HL-60/S4 (cell line): ENCODE measurements around the gene POGZ.

Source experiments
- in situ Hi-C: fragments of 300-500 bp; cut with MboI; formaldehyde crosslinking; loops from 2 replicates; pipeline ENCODE4 v1.14.3; 2022; ENCODE audit warnings: low sequenced_read_pairs

Gene POGZ

GRCh38 chr1:151384584-151384983, 74.7 kb downstream of the POGZ start:
- in situ Hi-C loops = no loop called here

GRCh38 chr1:151377150-151377884, 82.0 kb downstream of the POGZ start:
- in situ Hi-C loops = no loop called here

DNA sequence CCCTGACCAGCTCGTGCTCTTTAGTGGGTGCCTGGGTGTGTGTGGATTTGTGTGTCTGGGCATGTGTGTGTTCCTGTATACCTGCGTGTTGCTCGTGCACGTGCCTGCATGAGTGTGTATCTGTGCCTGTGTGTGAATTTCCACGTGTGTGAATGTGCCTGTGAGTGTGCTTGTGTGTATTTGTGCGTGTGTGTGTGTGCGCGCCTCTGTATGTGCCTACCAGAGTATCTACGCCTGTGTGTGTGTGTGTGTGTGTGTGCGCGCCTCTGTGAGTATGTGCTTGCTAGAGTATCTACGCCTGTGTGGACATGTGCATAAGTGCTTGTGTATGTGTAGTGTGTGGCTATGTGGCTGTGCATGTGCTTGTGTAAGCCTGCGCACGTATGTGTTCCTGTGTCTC, 86.1 kb downstream of the POGZ start:
- in situ Hi-C loops = no loop called here

DNA sequence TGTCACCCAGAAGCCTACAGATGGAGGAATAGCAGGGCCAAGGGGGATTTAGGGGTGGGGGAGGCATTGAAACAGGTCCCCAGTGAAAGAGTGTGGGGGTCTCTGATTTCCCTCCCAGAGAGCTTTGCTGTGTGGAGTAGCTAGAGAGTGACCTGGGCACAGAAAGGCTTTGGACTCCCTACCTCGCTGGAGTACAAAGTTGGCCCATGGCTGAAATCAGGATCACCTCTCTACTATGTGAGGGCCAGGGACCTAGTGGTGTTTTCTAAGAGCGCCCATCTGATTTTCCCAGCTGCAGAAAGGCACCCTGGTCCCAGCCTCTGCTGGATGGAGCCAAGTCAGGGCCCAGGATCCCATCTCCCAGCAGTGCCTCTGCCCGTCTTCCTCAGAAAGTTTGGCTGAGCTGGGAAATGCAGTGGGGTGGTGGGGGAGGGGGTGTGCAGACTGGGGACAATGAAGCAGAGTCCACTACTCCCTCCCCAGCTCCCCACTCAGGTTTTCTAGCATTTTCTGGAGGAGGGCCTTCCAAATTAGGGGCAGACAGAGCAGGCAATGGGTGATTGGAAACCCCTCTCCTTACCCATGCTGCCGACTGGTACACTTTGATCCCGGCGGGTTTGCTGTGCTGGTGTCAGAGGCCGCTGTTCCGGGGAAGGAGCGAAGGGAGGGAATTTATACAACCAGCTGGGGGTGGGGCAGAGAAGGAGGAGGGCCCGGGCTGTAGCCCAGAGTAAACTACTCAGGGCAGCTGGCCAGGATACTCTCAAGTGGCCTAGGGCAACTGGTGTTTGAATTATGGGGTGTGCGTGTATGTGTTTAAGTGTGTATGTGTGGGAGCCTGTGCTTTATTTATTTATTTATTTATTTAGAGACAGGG, 87.0 kb downstream of the POGZ start, which contains the start of gene SELENBP1:
Gene SELENBP1 (minus strand): TSS at position 648 of the 877 bp plus-strand sequence. CDS start 64 bp downstream, at position 584.
- in situ Hi-C loops = no loop called here

GRCh38 chr1:151371370-151372057, 87.8 kb downstream of the POGZ start:
- in situ Hi-C loops = no loop called here

GRCh38 chr1:151370211-151370911, 88.9 kb downstream of the POGZ start:
- in situ Hi-C loops = no loop called here

DNA sequence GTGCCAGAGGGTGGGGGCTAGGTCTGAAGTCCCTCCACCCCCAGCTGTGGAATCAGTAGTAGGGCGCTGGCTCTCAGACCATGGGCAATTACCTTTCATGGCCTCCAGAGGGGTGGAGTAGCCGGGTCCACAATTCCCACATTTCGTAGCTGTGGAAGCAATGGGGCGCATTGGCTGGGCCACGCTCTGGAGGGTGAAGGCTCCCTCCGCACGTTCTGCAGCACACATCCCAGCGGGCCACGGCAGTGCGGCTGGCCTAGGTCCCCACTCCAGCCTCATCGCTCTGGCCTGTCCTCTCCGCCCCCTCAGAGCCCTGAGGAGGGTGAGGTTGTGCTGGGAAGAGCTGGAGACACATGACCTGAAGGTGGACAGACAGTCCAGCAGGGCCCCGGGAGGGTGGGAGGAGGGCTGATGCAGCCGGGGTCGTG, 89.7 kb downstream of the POGZ start:
- in situ Hi-C loops = no loop called here

DNA sequence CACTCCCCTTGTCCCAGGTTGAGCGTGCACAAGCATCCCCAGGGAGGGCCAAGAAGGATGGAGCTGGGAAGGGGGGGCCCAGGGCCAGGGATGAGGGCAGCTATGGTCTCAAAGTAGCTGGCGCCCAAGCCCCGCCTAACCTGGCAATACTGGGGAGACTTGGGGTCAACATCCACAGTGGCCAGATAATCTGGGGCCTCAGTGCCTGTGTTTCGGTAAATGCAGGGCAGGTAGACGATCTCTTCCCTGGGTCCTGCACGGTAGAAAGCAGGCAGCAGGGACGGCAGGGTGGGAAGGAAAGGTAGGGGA, 90.0 kb downstream of the POGZ start:
- in situ Hi-C loops = no loop called here

GRCh38 chr1:151368393-151369301, 90.6 kb downstream of the POGZ start:
- in situ Hi-C loops = no loop called here

- in situ Hi-C loops = no loop called here
These were observed 91.5 kb downstream of the POGZ start for GRCh38 chr1:151367658-151368392.

DNA sequence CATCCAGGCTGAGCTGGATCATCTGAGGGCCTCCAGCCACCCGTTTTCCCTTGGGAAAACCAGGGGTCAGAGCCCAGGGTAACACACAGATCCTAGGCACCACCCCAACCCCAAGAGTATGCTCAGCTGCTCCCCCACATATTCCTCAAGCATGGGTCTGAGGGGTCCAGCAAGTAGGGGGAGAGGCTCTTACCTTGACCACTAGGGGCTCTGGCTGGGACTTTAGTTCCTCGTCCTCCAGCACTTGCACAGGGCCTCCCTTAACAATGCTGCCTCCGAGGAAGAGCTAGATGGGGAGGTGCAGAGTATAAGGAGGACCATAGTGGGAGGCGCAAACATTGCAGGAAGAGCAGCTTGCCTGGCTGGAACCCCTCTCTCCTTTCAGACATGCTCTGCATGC, 94.3 kb downstream of the POGZ start:
- in situ Hi-C loops = no loop called here

- in situ Hi-C loops = no loop called here
These were observed 96.8 kb downstream of the POGZ start for GRCh38 chr1:151362308-151363155.

GRCh38 chr1:151361883-151362282, 97.4 kb downstream of the POGZ start:
- in situ Hi-C loops = no loop called here

DNA sequence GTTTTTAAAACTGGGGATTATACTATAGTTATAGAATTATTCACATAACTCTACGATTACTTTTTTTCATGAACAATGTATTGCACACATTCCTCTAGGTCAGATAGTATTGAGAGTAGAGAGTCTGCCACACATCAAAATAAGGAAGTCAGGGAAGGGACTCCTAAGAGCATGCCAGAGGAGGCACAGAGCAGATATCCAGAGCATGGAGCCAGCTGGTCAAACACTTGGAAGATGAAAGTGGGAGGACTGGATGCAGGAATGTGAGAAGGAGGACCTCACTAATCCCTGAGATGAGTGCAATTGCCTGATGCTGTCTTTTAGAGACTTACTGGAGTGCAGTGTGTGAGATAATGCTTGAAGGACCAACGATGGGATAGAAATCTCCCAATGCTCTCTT, 102.6 kb downstream of the POGZ start:
- in situ Hi-C loops = no loop called here
